HG02981 (cell line): ENCODE data around the gene RHOT2.
"Not testable (repeated sequence)": the region's sequence is repeated elsewhere in the genome, so short reads cannot be mapped to it uniquely, and the experiment has no call there.

Experiments
- ATAC-seq: cut with Tn5 transposase; IDR thresholded peaks from one replicate; pipeline ENCODE4 v1.9.1; 2021; ENCODE audit warnings: mild to moderate bottlenecking, moderate library complexity; ENCODE audit not compliant: unreplicated experiment

RHOT2 gene

GRCh38 chr16:712740-713250 is 44.9 kb downstream of the RHOT2 start:
- not testable (repeated sequence) for ATAC-seq

- ATAC-seq = no peak
These were observed 46.1 kb downstream of the RHOT2 start for GRCh38 chr16:714079-714478.

- peak; percentile 69 for ATAC-seq
These were observed 46.9 kb downstream of the RHOT2 start, which contains the start of gene METRN for GRCh38 chr16:714558-715476. Gene METRN (plus strand): TSS chr16:715118. CDS start chr16:715290, 172 bp downstream.

DNA sequence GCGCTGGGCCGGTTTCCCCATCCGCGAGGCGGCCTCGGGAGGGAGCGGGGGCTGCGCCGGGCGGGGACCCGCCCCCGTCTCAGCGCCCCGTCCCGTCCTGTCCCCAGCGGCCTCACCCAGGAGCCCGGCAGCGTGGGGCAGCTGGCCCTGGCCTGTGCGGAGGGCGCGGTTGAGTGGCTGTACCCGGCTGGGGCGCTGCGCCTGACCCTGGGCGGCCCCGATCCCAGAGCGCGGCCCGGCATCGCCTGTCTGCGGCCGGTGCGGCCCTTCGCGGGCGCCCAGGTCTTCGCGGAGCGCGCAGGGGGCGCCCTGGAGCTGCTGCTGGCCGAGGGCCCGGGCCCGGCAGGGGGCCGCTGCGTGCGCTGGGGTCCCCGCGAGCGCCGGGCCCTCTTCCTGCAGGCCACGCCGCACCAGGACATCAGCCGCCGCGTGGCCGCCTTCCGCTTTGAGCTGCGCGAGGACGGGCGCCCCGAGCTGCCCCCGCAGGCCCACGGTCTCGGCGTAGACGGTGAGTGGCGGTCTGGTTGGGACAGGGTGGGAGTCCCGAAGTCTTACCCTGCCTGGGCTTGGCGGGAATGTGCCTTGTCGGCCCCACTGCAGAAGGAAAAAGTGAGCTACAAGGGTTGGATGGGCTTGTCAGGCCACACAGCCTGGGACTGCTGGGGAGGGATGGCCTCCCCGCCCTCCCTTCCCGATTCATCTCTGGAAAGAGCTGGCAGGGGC is 47.7 kb downstream of the RHOT2 start:
- no peak for ATAC-seq

- no peak for ATAC-seq
These were observed 48.3 kb downstream of the RHOT2 start for GRCh38 chr16:716200-716568.

GRCh38 chr16:716768-717325 is 48.9 kb downstream of the RHOT2 start:
- no peak for ATAC-seq

DNA sequence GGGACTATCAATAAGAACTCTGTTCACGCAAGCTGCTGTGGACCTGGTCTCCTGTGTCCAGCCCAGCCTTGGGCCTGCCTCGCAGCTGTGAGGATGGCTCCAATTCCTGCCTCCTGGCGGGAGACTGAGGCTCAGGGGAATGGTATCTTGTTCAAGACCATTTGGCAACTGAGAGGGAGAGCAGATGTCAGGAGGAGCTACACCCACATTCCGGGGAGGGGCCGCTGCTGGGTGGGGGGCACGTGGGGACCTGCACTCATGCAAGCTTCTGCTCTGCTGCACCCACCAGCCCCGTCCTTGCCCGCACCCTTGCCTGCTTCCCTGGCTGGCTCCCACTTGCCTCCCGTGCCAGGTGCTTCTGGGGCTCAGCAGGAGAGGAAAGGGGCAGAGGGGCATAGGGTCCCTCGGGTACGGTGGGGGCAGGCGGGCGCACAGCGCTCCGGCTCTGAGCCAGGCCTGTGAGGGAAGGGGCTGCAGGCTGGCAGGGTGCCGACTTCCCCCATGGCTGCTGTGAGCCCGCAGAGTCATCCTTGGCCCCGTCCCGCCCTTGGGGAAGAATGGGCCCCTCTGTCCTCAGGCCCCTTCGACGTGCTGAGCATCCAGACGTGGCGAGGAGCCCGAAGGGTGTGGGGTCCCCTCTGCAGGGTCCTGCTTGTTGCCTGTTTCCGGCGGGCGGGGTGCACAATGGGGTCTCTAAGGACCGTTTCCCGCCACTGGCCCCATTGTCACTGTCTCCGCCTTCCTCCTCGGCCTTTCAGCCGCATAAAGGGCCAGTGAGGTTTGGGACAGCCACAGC is 49.7 kb downstream of the RHOT2 start:
- no peak for ATAC-seq

DNA sequence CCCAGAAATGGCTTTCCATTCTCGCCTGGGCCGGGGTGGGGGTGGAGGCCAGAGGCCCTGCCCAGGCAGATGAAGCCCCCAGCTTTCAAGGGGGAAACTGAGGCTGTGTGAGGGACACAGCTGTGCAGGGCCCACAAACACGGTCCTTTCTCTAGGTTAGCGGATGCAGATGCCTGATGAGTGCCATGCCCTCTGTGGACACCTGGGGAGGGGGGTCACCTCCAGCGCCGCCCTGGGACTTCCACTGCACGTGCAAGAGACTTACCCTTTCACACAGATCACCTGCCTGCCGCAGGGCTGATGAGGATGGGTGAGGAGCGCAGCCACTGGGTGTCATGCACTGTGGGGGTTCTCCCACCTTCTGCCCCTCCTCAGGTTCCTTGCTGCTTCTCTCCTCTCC is 50.5 kb downstream of the RHOT2 start:
- no peak for ATAC-seq

- ATAC-seq = no peak
These were observed 51.0 kb downstream of the RHOT2 start for GRCh38 chr16:718922-719321.

GRCh38 chr16:719815-720446 is 52.0 kb downstream of the RHOT2 start:
- no peak for ATAC-seq

DNA sequence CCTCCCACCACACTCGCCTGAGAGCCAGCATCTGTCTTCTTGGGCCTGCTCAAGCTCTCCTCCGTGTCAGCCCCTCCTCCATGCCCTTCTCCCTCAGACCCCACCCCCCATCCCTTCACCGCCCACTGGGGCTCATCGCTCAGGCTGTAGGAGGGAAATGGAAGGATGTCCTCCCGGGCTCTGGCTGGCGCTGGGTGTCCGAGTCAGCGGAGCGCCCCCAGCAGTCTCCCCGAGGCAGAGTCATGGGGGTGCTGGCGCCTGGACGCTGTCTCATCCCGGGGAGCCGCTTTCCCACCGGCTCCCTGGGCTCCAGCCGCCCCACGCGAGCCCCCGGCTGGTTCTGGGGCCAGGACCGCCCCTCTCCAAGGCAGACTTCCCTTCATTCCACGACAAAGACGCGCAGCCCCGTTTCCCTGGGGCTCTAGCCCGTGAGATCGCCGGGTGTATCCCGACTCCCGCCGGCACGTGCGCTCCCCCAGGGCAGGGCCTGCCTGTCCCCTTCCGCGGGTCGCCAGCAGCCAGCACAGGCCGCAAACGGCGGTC is 52.6 kb downstream of the RHOT2 start:
- ATAC-seq = peak; percentile 20

DNA sequence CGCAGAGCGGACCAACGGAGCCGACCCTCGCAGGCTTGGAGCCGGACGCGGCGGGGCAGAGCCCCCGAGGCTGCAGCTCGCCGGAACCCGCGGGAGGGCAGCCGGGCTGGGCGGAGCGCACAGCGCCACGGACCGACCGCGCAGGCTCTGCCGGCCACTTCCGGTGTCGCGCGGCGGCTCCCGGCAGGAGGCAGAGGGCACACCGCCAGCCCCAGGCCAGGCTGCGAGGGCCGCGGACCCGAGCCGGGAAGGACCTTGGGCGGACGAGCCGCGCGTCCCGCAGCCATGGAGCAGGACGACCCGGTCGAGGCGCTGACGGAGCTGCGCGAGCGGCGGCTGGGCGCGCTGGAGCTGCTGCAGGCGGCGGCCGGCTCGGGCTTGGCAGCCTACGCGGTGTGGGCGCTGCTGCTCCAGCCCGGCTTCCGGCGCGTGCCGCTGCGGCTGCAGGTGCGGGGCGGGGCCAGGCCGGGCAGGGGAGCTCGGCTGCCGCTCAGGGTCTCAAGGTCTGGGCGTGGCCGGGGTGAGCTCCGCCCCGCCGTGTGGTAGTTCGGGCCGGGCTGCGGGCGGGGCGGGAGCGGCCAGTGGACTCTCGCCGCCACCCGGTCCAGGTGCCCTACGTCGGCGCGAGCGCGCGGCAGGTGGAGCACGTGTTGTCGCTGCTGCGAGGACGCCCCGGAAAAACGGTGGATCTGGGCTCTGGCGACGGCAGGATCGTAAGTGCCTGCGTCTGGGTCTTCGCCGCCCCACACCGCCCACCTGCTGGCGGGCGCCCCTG is 53.2 kb downstream of the RHOT2 start, which contains the start of gene ANTKMT:
ANTKMT (plus strand) TSS at position 157 of the 775 bp plus-strand sequence; CDS start at position 286, 129 bp downstream.
- peak; percentile 74 for ATAC-seq

DNA sequence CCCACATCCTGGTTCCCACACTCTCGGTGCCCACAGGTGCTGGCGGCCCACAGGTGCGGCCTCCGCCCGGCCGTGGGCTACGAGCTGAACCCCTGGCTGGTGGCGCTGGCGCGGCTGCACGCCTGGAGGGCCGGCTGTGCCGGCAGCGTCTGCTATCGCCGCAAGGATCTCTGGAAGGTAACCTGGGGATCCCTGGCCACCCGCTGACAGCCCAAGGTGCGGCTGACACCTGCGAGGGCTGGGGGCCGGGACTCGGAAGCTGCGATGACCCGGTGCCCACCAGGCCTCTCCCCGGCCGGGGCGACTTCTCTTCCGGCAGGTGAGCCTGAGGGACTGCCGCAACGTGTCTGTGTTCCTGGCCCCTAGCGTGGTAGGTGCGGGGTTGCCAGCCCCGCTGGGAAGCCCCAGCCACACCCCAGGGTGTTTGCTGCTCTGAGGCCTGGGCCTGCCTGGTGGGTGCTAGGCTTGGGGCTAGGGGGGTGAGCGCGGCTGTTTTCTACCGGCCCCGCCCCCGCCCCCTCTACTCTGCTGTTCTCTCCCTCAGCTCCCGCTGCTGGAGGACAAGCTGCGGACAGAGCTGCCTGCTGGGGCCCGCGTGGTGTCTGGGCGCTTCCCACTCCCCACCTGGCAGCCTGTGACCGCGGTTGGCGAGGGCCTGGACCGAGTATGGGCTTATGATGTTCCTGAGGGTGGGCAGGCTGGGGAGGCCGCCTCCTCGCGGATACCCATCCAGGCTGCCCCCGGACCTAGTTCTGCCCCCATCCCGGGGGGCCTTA is 54.0 kb downstream of the RHOT2 start:
- no peak for ATAC-seq

- ATAC-seq = no peak
These were observed 55.1 kb downstream of the RHOT2 start for GRCh38 chr16:722835-723633.

GRCh38 chr16:723695-724094 is 55.8 kb downstream of the RHOT2 start:
- ATAC-seq = no peak
